Upper lobe of left lung (tissue), 6 donors: ENCODE measurements around the gene KRTCAP2. TPM values are rescaled to one million over a fixed set of nuclear protein-coding genes. Genes with fewer than 3 reads are reported as not detected.

Source experiments
- ATAC-seq, 2 donors: fragments of 200-7000 bp; cut with Tn5 transposase; one replicate each; pipeline ENCODE4 v1.9.1; 2022; ENCODE audit warnings: mild to moderate bottlenecking in 2 of 2, moderate library complexity in 2 of 2; ENCODE audit not compliant: low FRiP score in 2 of 2
- DNase-seq, 2 donors: peaks; one replicate each; pipeline ENCODE4 v3.0.0-alpha.2; 2019 to 2020
- H3K27ac ChIP-seq, 4 donors: fragments of 200-600 bp; sonication (generic); one replicate each; pipeline ENCODE4 v1.5.1; 2016 to 2019
- H3K27me3 ChIP-seq, 4 donors: fragments of 200-600 bp; sonication (generic); one replicate each; pipeline ENCODE4 v1.5.1; 2017 to 2019
- H3K36me3 ChIP-seq, 4 donors: fragments of 200-600 bp; sonication (generic); one replicate each; pipeline ENCODE4 v1.5.1; 2016 to 2019
- H3K4me1 ChIP-seq, 4 donors: fragments of 200-600 bp; sonication (generic); one replicate each; pipeline ENCODE4 v1.5.1; 2018 to 2019
- H3K4me3 ChIP-seq, 4 donors: fragments of 200-600 bp; sonication (generic); one replicate each; pipeline ENCODE4 v1.5.1; 2017 to 2019; ENCODE audit warnings: mild to moderate bottlenecking in 2 of 4, moderate library complexity in 1 of 4
- H3K9me3 ChIP-seq, 4 donors: fragments of 200-600 bp; sonication (generic); one replicate each; pipeline ENCODE4 v1.5.1; 2018 to 2019
- CTCF ChIP-seq, 6 experiments: fragments of 450-650 bp in 4 of 6; fragments of 200-600 bp in 2 of 6; sonication (generic) in 2 of 6; IDR thresholded peaks; one replicate each; pipeline ENCODE4 v1.5.1; 2016 to 2019; ENCODE audit warnings: antibody characterized with exemption in 6 of 6
- EP300 ChIP-seq, 4 donors: sonication (generic); formaldehyde crosslinking; IDR thresholded peaks; one replicate each; pipeline ENCODE4 v1.5.1; 2017; ENCODE audit warnings: antibody characterized with exemption in 4 of 4, control low read depth in 2 of 4
- POLR2A ChIP-seq, 4 donors: fragments of 450-650 bp; IDR thresholded peaks; one replicate each; pipeline ENCODE4 v1.5.1; 2016 to 2017; ENCODE audit warnings: antibody characterized with exemption in 4 of 4, mild to moderate bottlenecking in 2 of 4
- POLR2AphosphoS5 ChIP-seq, 2 donors: sonication (generic); formaldehyde crosslinking; IDR thresholded peaks; one replicate each; pipeline ENCODE4 v1.5.1; 2017; ENCODE audit warnings: antibody characterized with exemption in 2 of 2
- WGBS, 2 donors: methylation state at CpG; one replicate each; pipeline ENCODE4 v1.1.5; 2017 to 2018; 5-methylcytosine and 5-hydroxymethylcytosine counted together
- total RNA-seq, 6 donors: library from RNA; depleted of rRNA in 4 of 6; stranded (reverse); fragments of >200 nt in 4 of 6; gene quantifications; one replicate each; pipeline versions ENCODE4 v1.1.0 to v1.2.1, GENCODE V29; 2016 to 2021
- donor health status: DM: no; HTN: no; CAD: no; lungs with moderate emphysema.
- donor health status: DM: no; HTN: yes; CAD: no; lungs with severe emphysema.

The KRTCAP2 gene
- total RNA-seq, 6 donors from 2014 or later = 47.1 to 166 (median 131) TPM

GRCh38 chr1:155179112-155180031 is 6.3 kb upstream of the KRTCAP2 start:
- DNase-seq (peak; percentile 27 to 82), ATAC-seq (no peak)
- WGBS, 2 donors = 91 to 92% methylated on average over 16 to 31 of the region's 31 CpGs
- Histone ChIP-seq H3K36me3 (no peaks in the 10 kb centered on the region), H3K4me3 (no peak overlapping the region), H3K27me3 (peaks cover 0 to 3% (median 0%) of the 10 kb centered on the region in 4 donors), H3K27ac (peak overlapping the region in 1 of 4 donors; percentile 76), H3K4me1 (peaks cover 13 to 32% (median 22%) of the 10 kb centered on the region in 4 donors), H3K9me3 (no peaks in the 10 kb centered on the region)
- no peak for TF ChIP-seq CTCF (IDR thresholded peaks at IDR 0.05)
- peak in 1 of 2 donors; percentile 13 for TF ChIP-seq POLR2AphosphoS5 (IDR thresholded peaks at IDR 0.05)
- TF ChIP-seq EP300 (IDR thresholded peaks at IDR 0.05) = no peak
- peak in 1 of 4 donors; percentile 34 for TF ChIP-seq POLR2A (IDR thresholded peaks at IDR 0.05)

- WGBS, 2 donors = 81 to 83% methylated on average over 17 to 20 of the region's 30 CpGs
- DNase-seq (peak; percentile 35 to 84), ATAC-seq (peak in 1 of 2 donors; percentile 5)
- H3K27me3 ChIP-seq = peaks cover 0 to 6% (median 3%) of the 10 kb centered on the region in 4 donors
- H3K36me3 ChIP-seq = no peaks in the 10 kb centered on the region
- H3K27ac ChIP-seq = peak overlapping the region in 1 of 4 donors; percentile 76
- H3K9me3 ChIP-seq = no peaks in the 10 kb centered on the region
- H3K4me1 ChIP-seq = peaks cover 21 to 40% (median 30%) of the 10 kb centered on the region in 4 donors
- peak overlapping the region in 3 of 4 donors; percentile 14 to 21 (median 18) for H3K4me3 ChIP-seq
- no peak for TF ChIP-seq EP300 (IDR thresholded peaks at IDR 0.05)
- no peak for TF ChIP-seq POLR2A (IDR thresholded peaks at IDR 0.05)
- TF ChIP-seq CTCF (IDR thresholded peaks at IDR 0.05) = no peak
- TF ChIP-seq POLR2AphosphoS5 (IDR thresholded peaks at IDR 0.05) = peak in 1 of 2 donors; percentile 54
Observed at GRCh38 chr1:155178441-155179111, 5.5 kb upstream of the KRTCAP2 start.

- Histone ChIP-seq H3K27me3 (peaks cover 0 to 7% (median 3%) of the 10 kb centered on the region in 4 donors), H3K9me3 (no peaks in the 10 kb centered on the region), H3K4me1 (peaks cover 24 to 44% (median 33%) of the 10 kb centered on the region in 4 donors), H3K36me3 (no peaks in the 10 kb centered on the region), H3K4me3 (no peak overlapping the region), H3K27ac (peak overlapping the region in 2 of 4 donors; percentile 24 to 76)
- ATAC-seq (no peak), DNase-seq (peak; percentile 23 to 80)
- WGBS, 2 donors = 95 to 97% methylated on average over 9 of the region's 9 CpGs
- TF ChIP-seq POLR2AphosphoS5 (IDR thresholded peaks at IDR 0.05) (no peak), POLR2A (IDR thresholded peaks at IDR 0.05) (no peak), CTCF (IDR thresholded peaks at IDR 0.05) (no peak), EP300 (IDR thresholded peaks at IDR 0.05) (no peak)
Observed at GRCh38 chr1:155177918-155178281, 4.8 kb upstream of the KRTCAP2 start.

GRCh38 chr1:155177192-155177917 is 4.3 kb upstream of the KRTCAP2 start:
- 60 to 78% methylated on average over 11 of the region's 11 CpGs for WGBS, 2 donors
- peak overlapping the region; percentile 24 to 76 (median 49) for H3K27ac ChIP-seq
- no peak for TF ChIP-seq POLR2AphosphoS5 (IDR thresholded peaks at IDR 0.05)
- peak in 1 of 4 donors; percentile 54 for TF ChIP-seq EP300 (IDR thresholded peaks at IDR 0.05)
- peak in 1 of 4 donors; percentile 36 for TF ChIP-seq POLR2A (IDR thresholded peaks at IDR 0.05)
- no peaks in the 10 kb centered on the region for H3K9me3 ChIP-seq
- peak in 1 of 2 donors; percentile 54 for ATAC-seq
- DNase-seq = peak in 1 of 2 donors; percentile 88
- H3K36me3 ChIP-seq = no peaks in the 10 kb centered on the region
- H3K4me3 ChIP-seq = no peak overlapping the region
- H3K27me3 ChIP-seq = peaks cover 0 to 7% (median 3%) of the 10 kb centered on the region in 4 donors
- peaks cover 26 to 49% (median 37%) of the 10 kb centered on the region in 4 donors for H3K4me1 ChIP-seq
